22Rv1 (cell line): Measurements from ENCODE around the gene SAPCD2.

Experiments used
- H3K27ac ChIP-seq: fragments of 450-650 bp; 2 replicates; pipeline ENCODE4 v1.5.1; 2017
- CTCF ChIP-seq: fragments of 450-650 bp; IDR thresholded peaks from 2 replicates; pipeline ENCODE4 v1.5.1; 2017; ENCODE audit warnings: mild to moderate bottlenecking
- ZFX ChIP-seq: fragments of 450-650 bp; IDR thresholded peaks from 2 replicates; pipeline ENCODE4 v1.6.1; 2017; ENCODE audit warnings: antibody characterized with exemption, borderline replicate concordance

SAPCD2 gene

GRCh38 chr9:137064027-137064879 is 6.1 kb downstream of the SAPCD2 start:
- peak overlapping the region; percentile 47; the same call in 1 of the 2 replicates for H3K27ac ChIP-seq
- TF ChIP-seq CTCF (peak; percentile 95), ZFX (no peak)

GRCh38 chr9:137063311-137064026 is 6.9 kb downstream of the SAPCD2 start:
- TF ChIP-seq ZFX: no peak
- TF ChIP-seq CTCF: no peak
- H3K27ac ChIP-seq: peak overlapping the region; percentile 47; the same call in 1 of the 2 replicates

- H3K27ac ChIP-seq: peak overlapping the region; percentile 43
Observed at GRCh38 chr9:137062798-137063197, 7.6 kb downstream of the SAPCD2 start.

- TF ChIP-seq ZFX (no peak), CTCF (no peak)
- H3K27ac ChIP-seq: peak overlapping the region; percentile 43
Observed at GRCh38 chr9:137062384-137062783, 8.0 kb downstream of the SAPCD2 start.

GRCh38 chr9:137058521-137059234 is 11.7 kb downstream of the SAPCD2 start:
- TF ChIP-seq ZFX (no peak), CTCF (no peak)
- peak overlapping the region; percentile 59; the same call in 1 of the 2 replicates for H3K27ac ChIP-seq

GRCh38 chr9:137057545-137057944 is 12.8 kb downstream of the SAPCD2 start:
- peak overlapping the region; percentile 59 for H3K27ac ChIP-seq
- TF ChIP-seq ZFX (no peak), CTCF (no peak)

GRCh38 chr9:137056739-137057415 is 13.5 kb downstream of the SAPCD2 start:
- TF ChIP-seq ZFX (no peak), CTCF (no peak)
- peak overlapping the region; percentile 59 for H3K27ac ChIP-seq
